ENCODE results near the gene SSTR5.
"Not testable (repeated sequence)": the region's sequence is repeated elsewhere in the genome, so short reads cannot be mapped to it uniquely, and the experiment has no call there.

The SSTR5 gene

DNA sequence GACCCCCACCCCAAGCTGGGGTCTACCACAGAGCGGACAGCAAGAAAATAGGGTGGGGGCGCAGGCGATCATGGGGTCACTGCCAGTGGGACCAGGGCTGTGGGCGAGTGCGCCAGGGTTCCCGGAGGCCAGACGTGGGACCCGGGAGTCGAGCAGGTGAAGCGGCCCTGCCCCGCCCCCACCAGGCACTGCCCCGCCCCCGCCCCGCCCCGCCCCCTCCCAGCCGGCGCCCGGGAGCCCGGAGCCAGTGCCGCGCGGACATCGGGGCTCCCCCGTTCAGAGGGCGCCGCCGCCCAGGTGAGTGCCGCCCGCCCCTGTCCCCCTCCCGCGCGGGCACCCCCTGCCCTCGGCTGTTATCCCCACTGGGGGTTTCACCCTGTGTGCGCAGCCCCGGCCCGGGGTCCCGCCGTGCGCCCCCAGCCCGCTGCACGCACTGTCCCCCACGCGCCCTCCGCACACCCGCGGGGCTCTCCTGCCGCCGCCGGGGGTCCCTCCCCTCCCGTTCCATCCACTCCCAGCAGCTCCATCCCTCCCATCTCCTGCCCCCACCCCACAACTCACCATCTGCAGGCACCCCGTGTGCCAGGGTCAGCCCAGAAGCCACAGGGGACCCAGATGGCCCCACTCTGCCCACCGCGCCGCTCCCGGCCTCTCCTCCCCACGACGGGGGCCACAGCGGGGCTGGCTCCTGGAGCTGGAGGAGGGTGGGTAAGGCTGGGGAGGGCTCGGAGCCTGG is at the start of gene SSTR5:
Gene SSTR5 (plus strand): TSS at position 222 of the 736 bp plus-strand sequence. CDS start 6,122 bp downstream, outside the sequence.
- no peak for DNase-seq
- in situ Hi-C loops (cut with HindIII; ENCODE audit: low pct_ligation_motif_present, low pct_unique_long_range_greater_than_20kb, low sequenced_read_pairs): no loop called here

DNA sequence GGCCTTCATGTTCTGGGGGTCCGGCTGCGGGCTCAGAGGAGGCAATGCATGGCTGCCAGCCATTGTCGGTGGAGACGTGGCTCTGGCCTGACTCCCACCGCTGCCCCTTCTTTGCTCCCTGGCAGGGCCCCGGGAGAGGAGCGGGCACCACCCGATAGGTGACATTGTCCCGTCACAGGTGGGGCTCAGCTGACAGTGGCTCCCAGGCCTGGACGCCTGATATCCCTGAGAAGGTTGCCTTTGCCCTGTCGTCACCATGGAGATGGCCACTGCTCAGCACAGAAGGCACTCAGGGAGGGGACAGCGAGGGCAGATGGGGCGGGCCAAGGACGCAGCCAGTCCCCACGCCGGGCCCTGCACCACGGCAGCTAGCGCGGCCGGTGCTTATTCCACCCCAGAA is 48.4 kb upstream of the SSTR5 start:
- in situ Hi-C loops (cut with HindIII; ENCODE audit: low pct_ligation_motif_present, low pct_unique_long_range_greater_than_20kb, low sequenced_read_pairs): no loop called here

DNA sequence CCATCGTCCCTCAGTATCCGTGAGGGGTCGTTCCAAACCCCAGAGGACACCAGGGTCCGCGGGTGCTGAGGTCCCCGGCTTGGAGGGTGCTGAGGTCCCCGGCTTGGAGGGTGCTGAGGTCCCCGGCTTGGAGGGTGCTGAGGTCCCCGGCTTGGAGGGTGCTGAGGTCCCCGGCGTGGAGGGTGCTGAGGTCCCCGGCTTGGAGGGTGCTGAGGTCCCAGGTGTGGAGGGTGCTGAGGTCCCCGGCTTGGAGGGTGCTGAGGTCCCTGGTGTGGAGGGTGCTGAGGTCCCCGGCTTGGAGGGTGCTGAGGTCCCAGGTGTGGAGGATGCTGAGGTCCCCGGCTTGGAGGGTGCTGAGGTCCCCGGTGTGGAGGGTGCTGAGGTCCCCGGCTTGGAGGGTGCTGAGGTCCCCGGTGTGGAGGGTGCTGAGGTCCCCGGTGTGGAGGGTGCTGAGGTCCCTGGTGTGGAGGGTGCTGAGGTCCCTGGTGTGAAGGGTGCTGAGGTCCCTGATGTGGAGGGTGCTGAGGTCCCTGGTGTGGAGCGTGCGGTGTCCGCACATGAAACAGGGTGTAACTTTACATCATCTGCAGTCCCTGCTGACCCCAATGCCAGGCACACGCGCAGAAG is 47.3 kb upstream of the SSTR5 start:
- in situ Hi-C loops (cut with HindIII; ENCODE audit: low pct_ligation_motif_present, low pct_unique_long_range_greater_than_20kb, low sequenced_read_pairs): not testable (repeated sequence)
- peak; percentile 24 for DNase-seq

More for the DNA sequence above, 48.4 kb upstream of the SSTR5 start:
- no peak for DNase-seq

- DNase-seq: no peak
- in situ Hi-C loops (cut with HindIII; ENCODE audit: low pct_ligation_motif_present, low pct_unique_long_range_greater_than_20kb, low sequenced_read_pairs): no loop called here
Observed at GRCh38 chr16:1026057-1026783, 46.3 kb upstream of the SSTR5 start.

DNA sequence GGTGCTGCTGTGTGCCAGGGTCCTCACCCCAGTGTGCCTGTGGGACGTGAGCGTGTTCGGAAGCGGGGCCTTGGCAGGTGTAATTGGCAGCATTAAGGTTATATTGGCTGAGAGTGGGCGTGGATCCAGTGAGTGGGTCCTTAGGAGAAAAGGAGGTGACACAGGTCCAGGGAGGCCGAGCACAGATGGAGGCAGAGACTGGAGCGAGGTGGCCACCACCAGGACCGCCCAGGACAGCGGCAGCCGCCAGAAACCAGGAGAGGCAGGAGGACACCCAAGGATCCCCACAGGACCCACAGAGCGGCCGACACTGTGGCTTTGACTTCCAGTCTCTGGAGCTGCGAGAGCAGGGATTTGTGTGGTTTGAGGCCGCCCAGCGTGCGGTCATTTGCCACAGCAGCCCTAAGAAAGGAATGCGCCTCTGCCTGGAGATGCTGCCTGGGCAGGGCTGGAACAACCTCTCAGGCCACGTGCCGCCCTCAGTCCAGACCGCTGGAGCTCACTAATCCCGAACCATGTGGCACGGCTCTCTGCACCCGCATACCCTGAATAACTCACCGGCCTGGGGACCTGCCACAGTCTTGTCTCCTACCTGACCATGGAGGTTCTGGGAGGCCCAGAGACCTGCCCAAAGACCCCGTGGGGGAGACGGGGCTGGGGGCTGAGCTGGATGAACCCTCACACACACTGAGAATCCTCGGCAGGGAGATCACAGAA is 45.6 kb upstream of the SSTR5 start:
- no peak for DNase-seq
- in situ Hi-C loops (cut with HindIII; ENCODE audit: low pct_ligation_motif_present, low pct_unique_long_range_greater_than_20kb, low sequenced_read_pairs): no loop called here

- in situ Hi-C loops (cut with HindIII; ENCODE audit: low pct_ligation_motif_present, low pct_unique_long_range_greater_than_20kb, low sequenced_read_pairs): no loop called here
- no peak for DNase-seq
Observed at GRCh38 chr16:1027501-1027815, 45.1 kb upstream of the SSTR5 start.

- no peak for DNase-seq
- in situ Hi-C loops (cut with HindIII; ENCODE audit: low pct_ligation_motif_present, low pct_unique_long_range_greater_than_20kb, low sequenced_read_pairs): no loop called here
Observed at GRCh38 chr16:1028056-1028455, 44.5 kb upstream of the SSTR5 start.

- DNase-seq: no peak
- in situ Hi-C loops (cut with HindIII; ENCODE audit: low pct_ligation_motif_present, low pct_unique_long_range_greater_than_20kb, low sequenced_read_pairs): no loop called here
Observed at GRCh38 chr16:1028524-1029258, 43.9 kb upstream of the SSTR5 start.

DNA sequence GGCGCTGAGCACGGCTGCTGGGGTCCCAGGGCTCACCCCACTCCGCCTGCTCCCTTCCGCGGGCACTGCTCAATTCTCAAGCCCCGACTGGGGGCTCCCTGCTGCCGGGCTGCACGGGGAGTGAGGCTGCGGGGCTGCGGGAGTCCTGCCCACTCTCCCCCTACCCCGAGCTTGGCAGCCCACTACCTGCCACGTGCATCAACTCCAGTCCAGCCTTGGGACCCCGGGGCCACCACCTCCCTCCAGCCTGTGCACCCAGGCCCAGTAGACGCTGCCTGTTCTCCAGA is 43.3 kb upstream of the SSTR5 start:
- in situ Hi-C loops (cut with HindIII; ENCODE audit: low pct_ligation_motif_present, low pct_unique_long_range_greater_than_20kb, low sequenced_read_pairs): no loop called here

GRCh38 chr16:1030473-1030901 is 42.1 kb upstream of the SSTR5 start:
- no peak for DNase-seq
- in situ Hi-C loops (cut with HindIII; ENCODE audit: low pct_ligation_motif_present, low pct_unique_long_range_greater_than_20kb, low sequenced_read_pairs): no loop called here

More for the DNA sequence above, 43.3 kb upstream of the SSTR5 start:
- no peak for DNase-seq

- DNase-seq: no peak
- in situ Hi-C loops (cut with HindIII; ENCODE audit: low pct_ligation_motif_present, low pct_unique_long_range_greater_than_20kb, low sequenced_read_pairs): no loop called here
Observed at GRCh38 chr16:1031666-1032065, 40.9 kb upstream of the SSTR5 start.

GRCh38 chr16:1032607-1033006 is 39.9 kb upstream of the SSTR5 start:
- in situ Hi-C loops (cut with HindIII; ENCODE audit: low pct_ligation_motif_present, low pct_unique_long_range_greater_than_20kb, low sequenced_read_pairs): no loop called here
- no peak for DNase-seq

DNA sequence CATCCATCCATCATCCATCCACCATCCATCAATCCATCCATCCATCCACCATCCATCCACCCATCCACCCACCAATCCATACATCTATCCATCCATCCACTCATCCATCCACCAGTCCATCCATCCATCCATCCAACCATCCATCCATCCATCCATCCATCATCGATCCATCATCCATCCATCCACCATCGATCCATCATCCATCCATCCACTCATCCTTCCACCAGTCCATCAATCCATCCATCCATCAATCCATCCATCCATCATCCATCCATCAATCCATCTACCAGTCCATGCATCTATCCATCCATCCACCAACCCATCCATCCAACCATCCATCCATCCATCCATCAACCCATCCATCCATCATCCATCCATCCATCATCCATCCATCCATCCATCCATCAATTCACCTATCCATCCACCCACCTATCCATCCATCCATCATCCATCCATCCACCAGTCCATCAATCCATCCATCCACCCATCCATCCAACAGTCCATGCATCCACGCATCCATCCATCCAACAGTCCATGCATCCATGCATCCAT is 39.3 kb upstream of the SSTR5 start:
- DNase-seq: no peak
- in situ Hi-C loops (cut with HindIII; ENCODE audit: low pct_ligation_motif_present, low pct_unique_long_range_greater_than_20kb, low sequenced_read_pairs): no loop called here

- in situ Hi-C loops (cut with HindIII; ENCODE audit: low pct_ligation_motif_present, low pct_unique_long_range_greater_than_20kb, low sequenced_read_pairs): loop anchor here (5.0 kb wide), 1 partner anchor 47 kb away; no protein-coding TSS in a partner anchor
- DNase-seq: no peak
Observed at GRCh38 chr16:1034230-1035065, 38.1 kb upstream of the SSTR5 start.

GRCh38 chr16:1035066-1035415 is 37.5 kb upstream of the SSTR5 start:
- in situ Hi-C loops (cut with HindIII; ENCODE audit: low pct_ligation_motif_present, low pct_unique_long_range_greater_than_20kb, low sequenced_read_pairs): loop anchor here (5.0 kb wide), 1 partner anchor 48 kb away; no protein-coding TSS in a partner anchor

DNA sequence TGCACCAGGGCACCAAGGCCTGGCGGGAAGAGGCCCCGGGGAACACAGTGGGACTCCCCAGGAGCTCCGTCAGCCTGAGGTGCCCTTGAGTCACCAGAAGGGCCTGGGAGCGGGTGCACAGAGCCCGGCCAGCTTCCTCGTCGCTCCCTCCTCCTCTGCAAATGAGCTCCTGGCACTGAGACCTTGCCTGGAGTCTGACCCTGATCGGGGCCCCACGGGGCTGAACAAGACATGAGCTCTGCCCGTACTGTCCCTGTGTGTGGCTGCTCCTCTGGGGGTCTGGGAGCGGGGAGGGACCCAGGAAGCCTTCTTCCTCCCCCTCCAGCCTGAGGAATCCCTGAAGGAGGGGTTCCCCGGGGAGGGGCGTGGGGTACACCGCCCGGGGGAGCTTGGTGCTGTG is 36.4 kb upstream of the SSTR5 start:
- DNase-seq: no peak
- in situ Hi-C loops (cut with HindIII; ENCODE audit: low pct_ligation_motif_present, low pct_unique_long_range_greater_than_20kb, low sequenced_read_pairs): loop anchor here (5.0 kb wide), 1 partner anchor 49 kb away; no protein-coding TSS in a partner anchor

More at GRCh38 chr16:1035066-1035415, 37.5 kb upstream of the SSTR5 start:
- no peak for DNase-seq

DNA sequence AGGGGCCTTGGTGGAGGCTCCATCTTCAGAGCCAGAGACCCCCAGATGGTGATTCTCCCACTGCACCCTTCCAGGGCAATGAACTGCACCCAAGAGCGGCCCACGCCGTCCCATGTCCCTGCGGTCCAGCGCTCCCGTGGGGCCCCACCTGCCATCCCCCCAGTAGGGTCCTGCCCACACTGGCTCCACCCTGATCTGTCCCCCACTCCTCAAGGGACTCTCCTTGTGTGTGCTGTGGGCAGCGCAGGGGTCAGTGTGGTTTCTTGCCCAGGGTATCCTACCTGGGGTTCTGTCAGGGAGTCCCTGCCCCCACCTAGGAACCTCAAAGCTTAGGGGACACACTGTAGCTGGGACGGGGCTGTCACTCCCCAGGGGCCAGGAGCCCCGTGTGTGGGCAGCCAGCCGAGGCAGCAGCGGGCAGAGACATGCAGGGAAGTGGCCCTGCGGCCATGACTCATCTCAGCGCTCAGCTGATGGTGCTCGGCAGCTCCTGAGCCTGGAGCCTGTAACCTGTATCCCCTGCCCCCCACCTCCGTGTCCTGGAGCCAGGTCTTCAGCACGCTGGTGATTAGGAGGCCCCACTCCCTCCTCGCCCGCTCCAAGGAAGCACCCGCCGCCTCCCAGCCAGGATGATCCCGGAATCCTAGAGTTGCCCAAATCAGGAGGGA is 35.7 kb upstream of the SSTR5 start:
- in situ Hi-C loops (cut with HindIII; ENCODE audit: low pct_ligation_motif_present, low pct_unique_long_range_greater_than_20kb, low sequenced_read_pairs): loop anchor here (5.0 kb wide), 1 partner anchor 50 kb away; no protein-coding TSS in a partner anchor
- peak; percentile 75 for DNase-seq
